Measurements from ENCODE around the gene SLC5A11. TPM values are rescaled to one million over a fixed set of nuclear protein-coding genes. Genes with fewer than 3 reads are reported as not detected.

The SLC5A11 gene
- total and polyA plus RNA-seq, 4 donors: 0.15 to 4.1 (median 0.92) TPM

DNA sequence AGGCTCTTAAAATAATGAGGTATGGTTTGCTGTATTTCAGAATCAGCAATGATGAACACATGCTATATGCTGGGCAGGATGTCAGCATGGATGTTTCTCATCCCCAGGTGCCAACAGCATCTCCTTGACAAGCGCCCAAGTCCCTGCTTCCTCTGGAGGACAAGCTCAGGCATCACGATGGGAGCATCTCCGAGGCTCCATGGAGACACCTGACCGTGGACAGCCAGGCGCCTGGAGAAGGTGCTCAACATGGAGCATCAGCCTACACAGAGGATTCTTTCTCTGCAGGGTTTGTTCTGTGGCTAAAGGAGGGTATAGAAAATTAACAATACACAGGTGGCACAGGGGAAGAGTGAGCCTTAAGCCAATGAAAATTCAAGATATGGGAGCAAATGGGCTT, 72.1 kb downstream of the SLC5A11 start:
- DNase-seq (ENCODE audit: low spot score): no peak
- 97% methylated on average over 5 of the region's 5 CpGs for WGBS
- H3K27ac ChIP-seq (ENCODE audit: low read depth in 1 of 2, low read length in 2 of 2): no peak overlapping the region
- H3K4me1 ChIP-seq (ENCODE audit: control insufficient read depth in 4 of 4, insufficient read depth in 4 of 4, low read length in 3 of 4): no peaks in the 10 kb centered on the region
- H3K9me3 ChIP-seq (ENCODE audit: control insufficient read depth in 4 of 4, low read length in 3 of 4): no peaks in the 10 kb centered on the region
- TF ChIP-seq, protein P1, sequence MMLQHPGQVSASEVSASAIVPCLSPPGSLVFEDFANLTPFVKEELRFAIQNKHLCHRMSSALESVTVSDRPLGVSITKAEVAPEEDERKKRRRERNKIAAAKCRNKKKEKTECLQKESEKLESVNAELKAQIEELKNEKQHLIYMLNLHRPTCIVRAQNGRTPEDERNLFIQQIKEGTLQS (IDR thresholded peaks at IDR 0.05): no peak
- no peak for TF ChIP-seq HNF4A (conservative IDR thresholded peaks at IDR 0.05)
- TF ChIP-seq, protein P2, sequence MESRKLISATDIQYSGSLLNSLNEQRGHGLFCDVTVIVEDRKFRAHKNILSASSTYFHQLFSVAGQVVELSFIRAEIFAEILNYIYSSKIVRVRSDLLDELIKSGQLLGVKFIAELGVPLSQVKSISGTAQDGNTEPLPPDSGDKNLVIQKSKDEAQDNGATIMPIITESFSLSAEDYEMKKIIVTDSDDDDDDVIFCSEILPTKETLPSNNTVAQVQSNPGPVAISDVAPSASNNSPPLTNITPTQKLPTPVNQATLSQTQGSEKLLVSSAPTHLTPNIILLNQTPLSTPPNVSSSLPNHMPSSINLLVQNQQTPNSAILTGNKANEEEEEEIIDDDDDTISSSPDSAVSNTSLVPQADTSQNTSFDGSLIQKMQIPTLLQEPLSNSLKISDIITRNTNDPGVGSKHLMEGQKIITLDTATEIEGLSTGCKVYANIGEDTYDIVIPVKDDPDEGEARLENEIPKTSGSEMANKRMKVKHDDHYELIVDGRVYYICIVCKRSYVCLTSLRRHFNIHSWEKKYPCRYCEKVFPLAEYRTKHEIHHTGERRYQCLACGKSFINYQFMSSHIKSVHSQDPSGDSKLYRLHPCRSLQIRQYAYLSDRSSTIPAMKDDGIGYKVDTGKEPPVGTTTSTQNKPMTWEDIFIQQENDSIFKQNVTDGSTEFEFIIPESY (IDR thresholded peaks at IDR 0.05): no peak
- TF ChIP-seq, protein P3, sequence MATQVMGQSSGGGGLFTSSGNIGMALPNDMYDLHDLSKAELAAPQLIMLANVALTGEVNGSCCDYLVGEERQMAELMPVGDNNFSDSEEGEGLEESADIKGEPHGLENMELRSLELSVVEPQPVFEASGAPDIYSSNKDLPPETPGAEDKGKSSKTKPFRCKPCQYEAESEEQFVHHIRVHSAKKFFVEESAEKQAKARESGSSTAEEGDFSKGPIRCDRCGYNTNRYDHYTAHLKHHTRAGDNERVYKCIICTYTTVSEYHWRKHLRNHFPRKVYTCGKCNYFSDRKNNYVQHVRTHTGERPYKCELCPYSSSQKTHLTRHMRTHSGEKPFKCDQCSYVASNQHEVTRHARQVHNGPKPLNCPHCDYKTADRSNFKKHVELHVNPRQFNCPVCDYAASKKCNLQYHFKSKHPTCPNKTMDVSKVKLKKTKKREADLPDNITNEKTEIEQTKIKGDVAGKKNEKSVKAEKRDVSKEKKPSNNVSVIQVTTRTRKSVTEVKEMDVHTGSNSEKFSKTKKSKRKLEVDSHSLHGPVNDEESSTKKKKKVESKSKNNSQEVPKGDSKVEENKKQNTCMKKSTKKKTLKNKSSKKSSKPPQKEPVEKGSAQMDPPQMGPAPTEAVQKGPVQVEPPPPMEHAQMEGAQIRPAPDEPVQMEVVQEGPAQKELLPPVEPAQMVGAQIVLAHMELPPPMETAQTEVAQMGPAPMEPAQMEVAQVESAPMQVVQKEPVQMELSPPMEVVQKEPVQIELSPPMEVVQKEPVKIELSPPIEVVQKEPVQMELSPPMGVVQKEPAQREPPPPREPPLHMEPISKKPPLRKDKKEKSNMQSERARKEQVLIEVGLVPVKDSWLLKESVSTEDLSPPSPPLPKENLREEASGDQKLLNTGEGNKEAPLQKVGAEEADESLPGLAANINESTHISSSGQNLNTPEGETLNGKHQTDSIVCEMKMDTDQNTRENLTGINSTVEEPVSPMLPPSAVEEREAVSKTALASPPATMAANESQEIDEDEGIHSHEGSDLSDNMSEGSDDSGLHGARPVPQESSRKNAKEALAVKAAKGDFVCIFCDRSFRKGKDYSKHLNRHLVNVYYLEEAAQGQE (IDR thresholded peaks at IDR 0.05): no peak
- TF ChIP-seq GABPA (IDR thresholded peaks at IDR 0.05 in 1 of 2, conservative IDR thresholded peaks at IDR 0.05 in 1 of 2): no peak
- no peak for TF ChIP-seq FOXA2 (IDR thresholded peaks at IDR 0.05)
- H3K27me3 ChIP-seq (ENCODE audit: control insufficient read depth in 4 of 4, insufficient read depth in 4 of 4, low read length in 3 of 4): no peaks in the 10 kb centered on the region
- H3K9ac ChIP-seq (ENCODE audit: low read depth in 1 of 2, low read length in 2 of 2): no peak overlapping the region
- H3K4me3 ChIP-seq (ENCODE audit: low read depth in 1 of 3, low read length in 3 of 3): no peak overlapping the region
- H3K36me3 ChIP-seq (ENCODE audit: control insufficient read depth in 4 of 4, insufficient read depth in 3 of 4, low read depth in 1 of 4, low read length in 3 of 4): peaks cover 0 to 34% (median 18%) of the 10 kb centered on the region in 4 donors

DNA sequence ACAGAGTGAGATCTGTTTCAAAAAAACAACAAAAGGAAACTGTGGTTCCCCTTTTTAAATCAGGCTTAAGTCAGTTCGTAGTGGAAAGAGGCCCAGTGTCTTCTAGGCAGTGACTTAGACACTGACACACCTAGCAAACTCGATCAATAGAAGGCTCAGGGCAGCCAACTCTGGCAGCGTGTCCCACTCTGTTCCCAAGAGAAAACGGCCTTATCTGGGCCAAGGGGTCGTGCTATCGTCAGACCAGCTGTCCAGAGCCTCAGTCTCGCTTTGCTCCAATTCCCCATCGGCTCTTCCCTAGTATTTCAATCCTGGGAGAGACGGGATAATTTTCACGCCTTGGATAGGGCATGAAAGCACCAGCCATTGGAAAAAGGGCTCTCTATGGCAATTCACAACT, 72.9 kb downstream of the SLC5A11 start:
- H3K4me1 ChIP-seq (ENCODE audit: control insufficient read depth in 4 of 4, insufficient read depth in 4 of 4, low read length in 3 of 4): no peaks in the 10 kb centered on the region
- H3K9me3 ChIP-seq (ENCODE audit: control insufficient read depth in 4 of 4, low read length in 3 of 4): no peaks in the 10 kb centered on the region
- DNase-seq (ENCODE audit: low spot score): no peak
- no peak overlapping the region for H3K4me3 ChIP-seq (ENCODE audit: low read depth in 1 of 3, low read length in 3 of 3)
- 91% methylated on average over 10 of the region's 10 CpGs for WGBS
- H3K27ac ChIP-seq (ENCODE audit: low read depth in 1 of 2, low read length in 2 of 2): no peak overlapping the region
- H3K27me3 ChIP-seq (ENCODE audit: control insufficient read depth in 4 of 4, insufficient read depth in 4 of 4, low read length in 3 of 4): no peaks in the 10 kb centered on the region
- H3K36me3 ChIP-seq (ENCODE audit: control insufficient read depth in 4 of 4, insufficient read depth in 3 of 4, low read depth in 1 of 4, low read length in 3 of 4): peaks cover 0 to 34% (median 18%) of the 10 kb centered on the region in 4 donors
- H3K9ac ChIP-seq (ENCODE audit: low read depth in 1 of 2, low read length in 2 of 2): no peak overlapping the region
- TF ChIP-seq TAF1 (conservative IDR thresholded peaks at IDR 0.05): no peak
- TF ChIP-seq FOXA1 (IDR thresholded peaks at IDR 0.05): no peak
- TF ChIP-seq SP1 (IDR thresholded peaks at IDR 0.05): no peak
- TF ChIP-seq GABPA (IDR thresholded peaks at IDR 0.05 in 1 of 2, conservative IDR thresholded peaks at IDR 0.05 in 1 of 2): no peak
- no peak for TF ChIP-seq HNF4G (IDR thresholded peaks at IDR 0.05)
- TF ChIP-seq, protein P3 (IDR thresholded peaks at IDR 0.05): no peak
- TF ChIP-seq NR2F2 (IDR thresholded peaks at IDR 0.05): no peak
- no peak for TF ChIP-seq YY1 (IDR thresholded peaks at IDR 0.05)
- no peak for TF ChIP-seq JUND (IDR thresholded peaks at IDR 0.05)
- TF ChIP-seq RAD21 (IDR thresholded peaks at IDR 0.05): no peak
- TF ChIP-seq, protein P4, sequence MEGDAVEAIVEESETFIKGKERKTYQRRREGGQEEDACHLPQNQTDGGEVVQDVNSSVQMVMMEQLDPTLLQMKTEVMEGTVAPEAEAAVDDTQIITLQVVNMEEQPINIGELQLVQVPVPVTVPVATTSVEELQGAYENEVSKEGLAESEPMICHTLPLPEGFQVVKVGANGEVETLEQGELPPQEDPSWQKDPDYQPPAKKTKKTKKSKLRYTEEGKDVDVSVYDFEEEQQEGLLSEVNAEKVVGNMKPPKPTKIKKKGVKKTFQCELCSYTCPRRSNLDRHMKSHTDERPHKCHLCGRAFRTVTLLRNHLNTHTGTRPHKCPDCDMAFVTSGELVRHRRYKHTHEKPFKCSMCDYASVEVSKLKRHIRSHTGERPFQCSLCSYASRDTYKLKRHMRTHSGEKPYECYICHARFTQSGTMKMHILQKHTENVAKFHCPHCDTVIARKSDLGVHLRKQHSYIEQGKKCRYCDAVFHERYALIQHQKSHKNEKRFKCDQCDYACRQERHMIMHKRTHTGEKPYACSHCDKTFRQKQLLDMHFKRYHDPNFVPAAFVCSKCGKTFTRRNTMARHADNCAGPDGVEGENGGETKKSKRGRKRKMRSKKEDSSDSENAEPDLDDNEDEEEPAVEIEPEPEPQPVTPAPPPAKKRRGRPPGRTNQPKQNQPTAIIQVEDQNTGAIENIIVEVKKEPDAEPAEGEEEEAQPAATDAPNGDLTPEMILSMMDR (IDR thresholded peaks at IDR 0.05; ENCODE audit: low read depth, low read length, missing input control): no peak

Data from liver (tissue), 9 donors.